ENCODE data around the gene SLC22A12. TPM values are rescaled to one million over a fixed set of nuclear protein-coding genes. Genes with fewer than 3 reads are reported as not detected.

Gene SLC22A12
- total RNA-seq, 1 donor from 2014 or later, result not detected

DNA sequence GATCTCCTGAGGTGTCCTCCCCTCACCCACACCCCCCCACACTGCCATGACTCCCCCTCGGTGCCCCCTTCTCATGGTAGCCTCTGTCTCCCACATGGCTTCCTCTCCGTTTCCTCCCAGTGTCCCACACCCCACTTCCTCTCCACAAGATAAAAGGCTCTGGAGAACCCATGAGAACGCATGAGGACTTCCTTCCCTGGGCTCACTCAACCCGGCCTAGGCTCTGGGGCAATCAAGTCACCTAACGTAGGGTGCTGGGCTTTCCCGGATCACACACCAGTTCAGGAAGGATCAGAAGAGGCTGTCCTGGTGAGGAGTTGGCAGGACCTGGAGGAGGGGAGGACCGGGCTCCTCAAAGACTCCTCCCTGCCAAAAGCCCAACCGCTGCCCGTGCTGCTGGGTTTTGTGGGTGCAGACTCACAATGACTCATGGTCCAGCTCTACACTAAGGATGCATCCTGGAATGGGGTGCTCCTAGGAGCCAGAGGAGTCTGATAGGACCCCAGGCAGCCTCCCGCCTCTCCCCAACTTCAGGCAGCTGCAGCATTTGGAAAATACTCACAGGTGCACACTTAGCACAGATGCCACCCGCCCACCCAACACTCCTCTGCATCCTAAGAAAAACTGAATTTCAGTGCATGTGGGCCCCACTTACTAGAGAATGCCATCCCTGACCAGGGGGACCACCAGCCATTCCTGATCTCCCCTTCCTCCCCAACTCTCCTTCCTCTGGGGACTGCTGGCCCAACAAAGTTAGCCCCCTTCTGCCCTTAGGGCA is 21.0 kb downstream of the SLC22A12 start:
- no peak overlapping the region for H2AFZ ChIP-seq (replicated peaks)
- Mint-ChIP-seq H3K36me3 (peaks cover 11% of the 10 kb centered on the region), H3K4me3 (no peak overlapping the region), H3K27ac (no peak overlapping the region), H3K27me3 (ENCODE audit: insufficient read depth, low read depth) (peaks cover 7% of the 10 kb centered on the region), H3K9me3 (no peaks in the 10 kb centered on the region), H3K4me1 (peaks cover 14% of the 10 kb centered on the region)
- H3K27me3 ChIP-seq, result no peaks in the 10 kb centered on the region
- peaks cover 21% of the 10 kb centered on the region for H3K4me1 ChIP-seq
- no peaks in the 10 kb centered on the region for H3K36me3 ChIP-seq
- H3K27ac ChIP-seq, result no peak overlapping the region
- TF ChIP-seq EZH2 (IDR thresholded peaks at IDR 0.05) (no peak), EZH2phosphoT487 (IDR thresholded peaks at IDR 0.05) (no peak)
- TF ChIP-seq, protein P1, sequence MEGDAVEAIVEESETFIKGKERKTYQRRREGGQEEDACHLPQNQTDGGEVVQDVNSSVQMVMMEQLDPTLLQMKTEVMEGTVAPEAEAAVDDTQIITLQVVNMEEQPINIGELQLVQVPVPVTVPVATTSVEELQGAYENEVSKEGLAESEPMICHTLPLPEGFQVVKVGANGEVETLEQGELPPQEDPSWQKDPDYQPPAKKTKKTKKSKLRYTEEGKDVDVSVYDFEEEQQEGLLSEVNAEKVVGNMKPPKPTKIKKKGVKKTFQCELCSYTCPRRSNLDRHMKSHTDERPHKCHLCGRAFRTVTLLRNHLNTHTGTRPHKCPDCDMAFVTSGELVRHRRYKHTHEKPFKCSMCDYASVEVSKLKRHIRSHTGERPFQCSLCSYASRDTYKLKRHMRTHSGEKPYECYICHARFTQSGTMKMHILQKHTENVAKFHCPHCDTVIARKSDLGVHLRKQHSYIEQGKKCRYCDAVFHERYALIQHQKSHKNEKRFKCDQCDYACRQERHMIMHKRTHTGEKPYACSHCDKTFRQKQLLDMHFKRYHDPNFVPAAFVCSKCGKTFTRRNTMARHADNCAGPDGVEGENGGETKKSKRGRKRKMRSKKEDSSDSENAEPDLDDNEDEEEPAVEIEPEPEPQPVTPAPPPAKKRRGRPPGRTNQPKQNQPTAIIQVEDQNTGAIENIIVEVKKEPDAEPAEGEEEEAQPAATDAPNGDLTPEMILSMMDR (IDR thresholded peaks at IDR 0.05), result no peak
- H3F3A ChIP-seq (ENCODE audit: low read depth), result no peaks in the 10 kb centered on the region
- no peaks in the 10 kb centered on the region for H3K9me3 ChIP-seq (ENCODE audit: low read depth)
- no peak overlapping the region for H3K9ac ChIP-seq
- no peak overlapping the region for H3K4me3 ChIP-seq
- no peak overlapping the region for H3K4me2 ChIP-seq
- H3K79me2 ChIP-seq (ENCODE audit: low read depth), result no peaks in the 10 kb centered on the region
- no peaks in the 10 kb centered on the region for H4K20me1 ChIP-seq (ENCODE audit: low read depth)
- no peak for DNase-seq (ENCODE audit: low spot score)

DNA sequence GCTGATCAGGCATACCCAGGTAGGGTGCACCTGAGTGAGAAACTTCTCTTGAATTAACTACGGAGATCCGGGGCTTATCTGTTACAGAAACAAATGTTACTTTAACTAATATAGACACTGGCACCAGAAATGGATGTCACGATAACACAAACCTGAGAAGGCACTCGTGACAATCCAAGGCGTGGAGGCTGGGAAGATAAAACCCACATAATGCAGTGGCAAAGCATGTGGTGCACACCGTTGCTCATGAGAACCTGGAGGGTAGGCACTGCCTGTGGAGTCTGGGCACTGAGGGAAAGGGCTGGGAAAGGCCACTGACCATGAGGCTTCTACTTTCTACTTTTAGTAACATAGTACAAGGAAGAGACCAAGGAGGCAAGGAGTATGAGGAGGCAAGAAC is 22.6 kb downstream of the SLC22A12 start:
- Mint-ChIP-seq H3K9me3 (no peaks in the 10 kb centered on the region), H3K36me3 (peaks cover 14% of the 10 kb centered on the region)
- no peak overlapping the region for H3K9ac ChIP-seq

DNA sequence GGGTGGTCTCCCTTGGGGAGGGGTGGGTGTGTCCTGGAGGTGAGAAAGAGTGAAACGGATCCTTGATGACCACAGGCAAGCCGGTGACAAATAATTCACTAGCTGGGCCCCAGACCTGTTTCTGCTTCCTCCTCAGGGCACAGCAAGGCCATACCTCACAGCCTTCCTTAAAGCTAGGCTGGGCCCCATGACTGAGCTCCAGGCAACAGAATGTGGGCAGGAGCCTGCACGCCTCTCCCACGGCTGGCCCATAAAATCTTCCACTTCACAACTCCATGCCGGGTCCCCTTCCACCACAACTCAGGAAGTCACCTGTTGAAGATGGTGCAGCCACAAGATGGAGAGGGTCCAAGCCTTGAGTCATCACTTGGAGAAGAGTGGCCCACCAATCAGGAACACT is 23.9 kb downstream of the SLC22A12 start:
- H3K4me3 Mint-ChIP-seq, result no peak overlapping the region
- peaks cover 18% of the 10 kb centered on the region for H3K36me3 Mint-ChIP-seq
- H3K9me3 Mint-ChIP-seq, result no peaks in the 10 kb centered on the region
- Histone ChIP-seq H3F3A (ENCODE audit: low read depth) (no peaks in the 10 kb centered on the region), H4K20me1 (ENCODE audit: low read depth) (no peaks in the 10 kb centered on the region), H3K4me3 (no peak overlapping the region), H3K79me2 (ENCODE audit: low read depth) (no peaks in the 10 kb centered on the region), H3K4me2 (no peak overlapping the region), H3K27me3 (no peaks in the 10 kb centered on the region), H3K27ac (no peak overlapping the region), H3K4me1 (peaks cover 11% of the 10 kb centered on the region), H3K9me3 (ENCODE audit: low read depth) (no peaks in the 10 kb centered on the region), H3K36me3 (no peaks in the 10 kb centered on the region), H2AFZ (replicated peaks) (no peak overlapping the region), H3K9ac (no peak overlapping the region)
- no peak for DNase-seq (ENCODE audit: low spot score)
- H3K27me3 Mint-ChIP-seq (ENCODE audit: insufficient read depth, low read depth), result peaks cover 4% of the 10 kb centered on the region
- no peak overlapping the region for H3K27ac Mint-ChIP-seq
- TF ChIP-seq, protein P1 (IDR thresholded peaks at IDR 0.05), result no peak
- TF ChIP-seq EZH2 (IDR thresholded peaks at IDR 0.05) (no peak), EZH2phosphoT487 (IDR thresholded peaks at IDR 0.05) (no peak)
- peaks cover 8% of the 10 kb centered on the region for H3K4me1 Mint-ChIP-seq

More for the DNA sequence above, 22.6 kb downstream of the SLC22A12 start:
- Histone ChIP-seq H3K36me3 (no peaks in the 10 kb centered on the region), H3K27me3 (no peaks in the 10 kb centered on the region), H3K9me3 (ENCODE audit: low read depth) (no peaks in the 10 kb centered on the region), H3F3A (ENCODE audit: low read depth) (no peaks in the 10 kb centered on the region), H3K4me3 (no peak overlapping the region), H3K4me1 (peaks cover 12% of the 10 kb centered on the region), H3K79me2 (ENCODE audit: low read depth) (no peaks in the 10 kb centered on the region), H4K20me1 (ENCODE audit: low read depth) (no peaks in the 10 kb centered on the region), H2AFZ (replicated peaks) (no peak overlapping the region), H3K4me2 (no peak overlapping the region), H3K27ac (no peak overlapping the region)
- no peak for DNase-seq (ENCODE audit: low spot score)
- peaks cover 5% of the 10 kb centered on the region for H3K4me1 Mint-ChIP-seq
- TF ChIP-seq, protein P1 (IDR thresholded peaks at IDR 0.05), result no peak
- TF ChIP-seq EZH2phosphoT487 (IDR thresholded peaks at IDR 0.05), result no peak
- no peak overlapping the region for H3K27ac Mint-ChIP-seq
- H3K4me3 Mint-ChIP-seq, result no peak overlapping the region
- H3K27me3 Mint-ChIP-seq (ENCODE audit: insufficient read depth, low read depth), result peaks cover 7% of the 10 kb centered on the region

Data from neural progenitor cell (in vitro differentiated cells).